PFSK-1 (cell line): Measurements from ENCODE around the gene PLA2G5.

Source experiments
- POLR2AphosphoS5 ChIP-seq: IDR thresholded peaks from 2 replicates; pipeline ENCODE4 v1.6.1; 2012; ENCODE audit warnings: low read depth, mild to moderate bottlenecking, control low read depth, low read length, moderate library complexity
- TF ChIP-seq, protein P1 (sequence below), 2 experiments: IDR thresholded peaks; 2 replicates each; pipeline versions ENCODE4 v1.6.1 to v1.8.0; 2011 to 2012; ENCODE audit warnings: low read depth in 2 of 2, low read length in 2 of 2, control low read depth in 1 of 2, inconsistent platforms in 1 of 2, mild to moderate bottlenecking in 1 of 2, moderate library complexity in 1 of 2; ENCODE audit not compliant: insufficient read depth in 1 of 2

DNA sequence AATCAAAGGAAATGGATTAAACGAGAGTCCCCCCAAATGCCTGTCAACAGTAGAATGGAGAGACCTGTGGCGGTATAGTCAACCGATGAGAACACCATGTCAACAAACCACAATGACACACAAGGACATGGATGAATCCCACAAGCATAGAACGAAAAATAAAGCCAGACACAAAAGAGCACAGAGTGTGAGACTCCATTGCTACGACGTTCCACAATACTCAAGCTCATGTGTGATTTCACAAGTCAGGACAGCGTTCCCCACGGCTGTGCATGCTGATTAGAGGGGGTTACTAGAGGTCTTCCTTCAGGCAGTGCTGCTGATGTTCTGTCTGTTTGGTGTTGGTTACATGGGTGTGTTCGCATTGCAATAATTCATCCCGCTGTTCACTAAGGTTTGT lies 55.1 kb downstream of the PLA2G5 start:
- TF ChIP-seq, protein P1, sequence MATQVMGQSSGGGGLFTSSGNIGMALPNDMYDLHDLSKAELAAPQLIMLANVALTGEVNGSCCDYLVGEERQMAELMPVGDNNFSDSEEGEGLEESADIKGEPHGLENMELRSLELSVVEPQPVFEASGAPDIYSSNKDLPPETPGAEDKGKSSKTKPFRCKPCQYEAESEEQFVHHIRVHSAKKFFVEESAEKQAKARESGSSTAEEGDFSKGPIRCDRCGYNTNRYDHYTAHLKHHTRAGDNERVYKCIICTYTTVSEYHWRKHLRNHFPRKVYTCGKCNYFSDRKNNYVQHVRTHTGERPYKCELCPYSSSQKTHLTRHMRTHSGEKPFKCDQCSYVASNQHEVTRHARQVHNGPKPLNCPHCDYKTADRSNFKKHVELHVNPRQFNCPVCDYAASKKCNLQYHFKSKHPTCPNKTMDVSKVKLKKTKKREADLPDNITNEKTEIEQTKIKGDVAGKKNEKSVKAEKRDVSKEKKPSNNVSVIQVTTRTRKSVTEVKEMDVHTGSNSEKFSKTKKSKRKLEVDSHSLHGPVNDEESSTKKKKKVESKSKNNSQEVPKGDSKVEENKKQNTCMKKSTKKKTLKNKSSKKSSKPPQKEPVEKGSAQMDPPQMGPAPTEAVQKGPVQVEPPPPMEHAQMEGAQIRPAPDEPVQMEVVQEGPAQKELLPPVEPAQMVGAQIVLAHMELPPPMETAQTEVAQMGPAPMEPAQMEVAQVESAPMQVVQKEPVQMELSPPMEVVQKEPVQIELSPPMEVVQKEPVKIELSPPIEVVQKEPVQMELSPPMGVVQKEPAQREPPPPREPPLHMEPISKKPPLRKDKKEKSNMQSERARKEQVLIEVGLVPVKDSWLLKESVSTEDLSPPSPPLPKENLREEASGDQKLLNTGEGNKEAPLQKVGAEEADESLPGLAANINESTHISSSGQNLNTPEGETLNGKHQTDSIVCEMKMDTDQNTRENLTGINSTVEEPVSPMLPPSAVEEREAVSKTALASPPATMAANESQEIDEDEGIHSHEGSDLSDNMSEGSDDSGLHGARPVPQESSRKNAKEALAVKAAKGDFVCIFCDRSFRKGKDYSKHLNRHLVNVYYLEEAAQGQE (IDR thresholded peaks at IDR 0.05; ENCODE audit: insufficient read depth in 1 of 2, low read depth in 2 of 2, low read length in 2 of 2): no peak
- no peak for TF ChIP-seq POLR2AphosphoS5
